ENCODE data around the gene CA10.

CA10 gene

DNA sequence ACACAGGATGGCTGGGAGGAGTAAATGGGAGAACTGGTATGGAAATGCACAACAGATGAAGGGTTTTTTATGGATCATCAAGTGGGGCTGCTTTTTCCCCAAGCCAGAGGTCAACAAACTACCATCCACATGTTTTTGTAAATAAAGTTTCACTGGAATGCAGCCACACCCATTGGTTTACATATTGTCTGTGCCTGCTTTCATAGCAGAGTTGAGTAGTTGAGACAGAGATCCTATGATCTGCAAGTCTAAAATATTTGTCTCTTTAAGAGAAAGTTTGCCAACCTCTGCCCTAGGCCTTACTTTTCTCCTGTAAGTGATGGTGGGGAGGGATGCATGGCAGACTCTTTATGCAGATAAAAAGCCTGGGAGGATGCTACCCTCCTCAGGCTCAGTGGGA, 341.4 kb downstream of the CA10 start:
- no peak for DNase-seq (ENCODE audit: low spot score)

- no peak for DNase-seq (ENCODE audit: low spot score)
These were observed 343.4 kb downstream of the CA10 start for GRCh38 chr17:51815097-51815496.

GRCh38 chr17:51814521-51814920, 344.0 kb downstream of the CA10 start:
- no peak for DNase-seq (ENCODE audit: low spot score)

DNA sequence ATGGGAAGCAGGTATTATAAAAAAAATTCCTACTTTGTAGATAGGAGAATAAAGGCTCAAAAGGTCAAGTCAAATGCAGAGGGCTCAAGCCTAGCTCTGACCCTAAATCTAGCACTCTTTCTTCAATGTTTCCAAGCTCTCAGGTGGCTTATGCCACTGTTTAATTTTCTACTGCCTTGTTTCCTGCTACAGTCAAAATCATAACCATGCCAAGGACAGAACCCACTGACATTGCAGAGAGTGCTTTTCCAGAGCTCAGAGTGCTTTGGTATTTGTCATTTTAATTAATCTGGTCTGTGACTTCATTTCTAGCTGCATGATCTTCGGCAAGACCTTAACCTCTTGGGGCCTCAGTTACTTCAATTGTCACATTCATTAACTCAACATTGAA, 344.7 kb downstream of the CA10 start:
- no peak for DNase-seq (ENCODE audit: low spot score)

DNA sequence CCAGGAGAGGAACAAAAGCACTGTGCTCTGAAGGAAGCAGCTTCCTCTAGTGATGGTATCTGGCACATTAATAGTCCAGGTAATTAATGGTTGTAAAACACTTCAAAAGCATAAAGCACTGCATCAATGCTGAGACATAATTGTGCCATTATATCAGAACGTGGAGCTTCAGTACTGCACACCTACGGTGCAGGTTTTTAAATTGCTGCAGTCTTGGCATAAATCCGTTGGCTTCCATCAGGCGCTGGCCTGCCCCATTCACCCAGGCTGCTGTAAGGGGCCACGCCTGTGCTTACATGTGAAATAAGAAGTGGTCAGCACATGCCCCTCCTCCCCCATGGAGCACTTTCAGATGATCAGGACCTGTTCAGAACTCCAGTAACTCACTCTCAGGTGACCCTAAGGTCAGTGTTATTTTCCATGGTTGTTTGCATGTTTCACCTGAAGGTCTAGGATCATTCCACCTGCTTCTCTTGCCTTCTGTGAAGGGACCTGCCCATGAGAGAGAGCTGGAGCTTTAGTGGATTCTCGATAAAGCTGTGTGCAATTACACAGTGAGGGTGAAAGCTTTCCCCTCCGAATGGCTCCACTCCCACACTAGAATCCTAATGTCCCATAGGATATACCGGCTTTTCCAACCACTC, 345.3 kb downstream of the CA10 start:
- no peak for DNase-seq (ENCODE audit: low spot score)

DNA sequence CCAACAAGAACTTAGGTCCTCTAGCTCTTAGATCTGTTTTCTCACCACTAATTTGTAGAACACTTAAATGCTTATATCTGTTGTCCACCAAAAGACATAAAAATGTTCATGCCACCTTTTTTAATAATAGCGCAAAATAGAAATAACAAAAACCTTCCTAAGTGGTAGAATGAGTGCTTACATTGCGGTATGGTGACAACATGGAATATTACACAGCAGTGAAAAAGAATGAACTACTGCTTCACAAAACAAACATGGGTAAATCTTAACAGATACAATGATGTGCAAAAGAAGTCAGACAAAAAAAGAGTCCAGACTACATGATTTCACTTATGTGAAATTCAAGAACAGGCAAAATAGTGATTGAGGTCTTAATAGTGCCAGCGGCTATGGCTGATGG, 351.1 kb downstream of the CA10 start:
- DNase-seq (ENCODE audit: low spot score), result no peak

DNA sequence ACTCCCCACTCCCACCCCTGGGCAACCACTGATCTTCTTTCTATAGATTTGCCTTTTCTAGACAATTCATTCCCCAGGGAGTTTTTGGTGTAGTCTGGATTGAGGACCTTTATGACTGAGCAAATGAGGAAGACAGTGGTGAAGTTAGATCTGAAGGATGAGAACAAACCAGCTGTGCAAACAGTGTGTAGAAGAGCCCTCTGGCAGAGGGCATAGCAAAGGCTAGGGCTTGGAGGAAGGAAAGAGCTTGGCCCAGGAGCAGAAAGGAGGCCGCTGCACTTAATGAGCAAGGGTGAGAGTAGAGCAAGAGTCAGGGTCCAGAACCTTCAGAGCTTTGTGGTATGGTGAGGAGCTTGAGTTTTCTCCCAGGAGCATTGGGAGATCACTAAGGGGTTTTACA, 352.7 kb downstream of the CA10 start:
- DNase-seq (ENCODE audit: low spot score), result no peak

- no peak for DNase-seq (ENCODE audit: low spot score)
These were observed 353.3 kb downstream of the CA10 start for GRCh38 chr17:51805185-51805584.

- DNase-seq (ENCODE audit: low spot score), result no peak
These were observed 355.4 kb downstream of the CA10 start for GRCh38 chr17:51803161-51803560.

- DNase-seq (ENCODE audit: low spot score), result no peak
These were observed 356.0 kb downstream of the CA10 start for GRCh38 chr17:51802544-51802943.

GRCh38 chr17:51801626-51802025, 356.9 kb downstream of the CA10 start:
- no peak for DNase-seq (ENCODE audit: low spot score)

- DNase-seq (ENCODE audit: low spot score), result no peak
These were observed 358.5 kb downstream of the CA10 start for GRCh38 chr17:51799981-51800380.

DNA sequence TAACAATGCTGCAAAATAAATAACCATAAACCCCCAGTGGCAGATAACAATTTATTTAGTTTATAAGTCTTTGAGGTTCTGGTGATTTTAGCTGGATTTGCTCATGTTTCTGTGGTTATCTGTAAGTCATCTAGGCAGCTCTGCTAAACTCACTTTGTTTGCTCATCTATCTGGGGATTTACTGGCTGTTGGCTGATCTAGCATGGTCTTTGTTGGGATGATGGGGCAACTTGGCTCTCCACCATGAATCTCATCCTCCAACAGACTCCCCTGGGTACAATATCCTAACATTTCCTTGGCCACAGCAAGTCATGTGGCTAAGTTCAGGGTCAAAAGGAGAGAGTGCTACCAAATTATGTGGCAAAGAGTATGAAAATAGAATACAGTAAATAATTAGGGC, 359.3 kb downstream of the CA10 start:
- DNase-seq (ENCODE audit: low spot score), result no peak

DNA sequence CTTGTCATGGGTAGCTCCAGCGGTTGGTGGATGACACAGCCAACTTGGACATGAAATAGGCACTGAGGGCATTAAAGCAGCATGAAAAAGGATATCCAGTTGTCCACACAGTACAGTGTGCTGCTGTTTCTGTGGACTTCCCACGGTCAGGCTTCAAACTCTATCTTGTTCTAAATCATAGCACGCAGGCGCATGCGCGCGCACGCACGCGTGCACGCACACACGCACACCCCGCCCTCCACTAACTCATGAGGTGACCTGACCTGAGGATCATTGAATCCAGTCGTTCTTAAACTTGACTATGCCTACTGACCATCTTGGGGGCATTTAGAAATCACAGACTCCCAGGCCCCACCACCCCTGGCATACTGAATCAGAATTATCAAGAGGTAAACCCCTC, 361.4 kb downstream of the CA10 start:
- DNase-seq (ENCODE audit: low spot score), result no peak

- DNase-seq (ENCODE audit: low spot score), result no peak
These were observed 362.5 kb downstream of the CA10 start for GRCh38 chr17:51796026-51796425.

DNA sequence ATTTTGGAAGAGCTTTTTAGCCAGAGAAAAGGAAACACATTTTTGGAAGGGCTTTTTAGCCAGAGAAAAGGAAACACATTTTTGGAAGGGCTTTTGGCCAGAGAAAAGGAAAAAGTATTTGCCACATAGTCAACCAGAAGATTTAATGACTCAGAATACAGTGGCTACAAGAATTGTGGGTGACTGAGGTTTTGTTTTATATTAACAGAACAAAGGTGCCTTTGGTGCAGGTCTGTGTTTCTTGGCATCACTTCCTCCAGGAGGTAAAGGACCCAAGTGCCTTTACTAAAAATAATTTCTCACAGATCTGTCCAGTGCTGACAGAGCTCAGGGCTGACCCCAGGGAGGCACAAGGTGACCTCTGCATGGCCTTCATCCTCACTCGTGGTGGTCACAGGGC, 363.1 kb downstream of the CA10 start:
- DNase-seq (ENCODE audit: low spot score), result no peak

GRCh38 chr17:51794466-51794865, 364.0 kb downstream of the CA10 start:
- no peak for DNase-seq (ENCODE audit: low spot score)

GRCh38 chr17:51793686-51794085, 364.8 kb downstream of the CA10 start:
- no peak for DNase-seq (ENCODE audit: low spot score)

GRCh38 chr17:51778842-51779241, 379.7 kb downstream of the CA10 start:
- no peak for DNase-seq (ENCODE audit: low spot score)

- DNase-seq (ENCODE audit: low spot score), result no peak
These were observed 388.3 kb downstream of the CA10 start for GRCh38 chr17:51770027-51770759.

DNA sequence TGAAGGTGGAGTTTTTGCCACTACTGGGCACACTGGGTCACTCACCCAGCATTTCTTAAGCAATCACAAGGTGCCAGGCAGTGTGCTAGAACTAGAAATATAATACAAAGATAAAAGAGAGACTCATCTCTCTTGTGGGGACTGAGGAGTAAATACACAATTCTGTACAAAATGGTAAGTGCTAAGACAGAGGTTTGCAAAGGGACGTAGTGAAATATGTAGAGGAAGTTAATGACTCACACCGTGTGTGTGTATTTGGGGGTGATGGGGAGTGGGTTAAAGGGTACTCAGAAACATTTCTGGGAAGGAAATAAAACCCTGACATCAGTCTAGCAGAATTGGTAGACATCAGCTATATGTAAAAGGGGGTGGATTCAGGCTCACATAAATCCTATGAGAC, 389.3 kb downstream of the CA10 start:
- no peak for DNase-seq (ENCODE audit: low spot score)

- DNase-seq (ENCODE audit: low spot score), result no peak
These were observed 389.8 kb downstream of the CA10 start for GRCh38 chr17:51768706-51769105.

DNA sequence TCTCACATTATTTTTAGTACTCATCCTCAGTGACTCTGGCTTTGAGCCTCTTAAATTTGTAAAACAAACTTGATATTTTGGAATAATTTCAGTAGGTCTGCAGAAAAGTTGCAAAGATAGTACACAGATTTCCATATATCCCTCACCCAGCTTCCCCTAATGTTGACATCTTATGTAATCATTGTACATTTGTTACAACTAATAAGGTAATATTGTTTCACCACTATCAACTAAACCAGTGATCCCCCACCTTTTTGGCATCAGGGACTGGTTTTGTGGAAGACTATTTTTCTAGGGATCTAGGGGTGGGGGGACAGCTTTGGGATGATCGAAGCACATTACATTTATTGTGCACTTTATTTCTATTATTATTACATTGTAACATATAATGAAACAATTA, 391.2 kb downstream of the CA10 start:
- no peak for DNase-seq (ENCODE audit: low spot score)

Measured in D341Med (cell line).